Measurements from ENCODE around the gene PUM1.

Gene PUM1

GRCh38 chr1:30907481-30908315 is 157.8 kb downstream of the PUM1 start:
- peak; percentile 21 for DNase-seq (ENCODE audit: low read depth, low spot score)

- DNase-seq (ENCODE audit: low read depth, low spot score): no peak
Observed at GRCh38 chr1:30906631-30907441, 158.7 kb downstream of the PUM1 start.

DNA sequence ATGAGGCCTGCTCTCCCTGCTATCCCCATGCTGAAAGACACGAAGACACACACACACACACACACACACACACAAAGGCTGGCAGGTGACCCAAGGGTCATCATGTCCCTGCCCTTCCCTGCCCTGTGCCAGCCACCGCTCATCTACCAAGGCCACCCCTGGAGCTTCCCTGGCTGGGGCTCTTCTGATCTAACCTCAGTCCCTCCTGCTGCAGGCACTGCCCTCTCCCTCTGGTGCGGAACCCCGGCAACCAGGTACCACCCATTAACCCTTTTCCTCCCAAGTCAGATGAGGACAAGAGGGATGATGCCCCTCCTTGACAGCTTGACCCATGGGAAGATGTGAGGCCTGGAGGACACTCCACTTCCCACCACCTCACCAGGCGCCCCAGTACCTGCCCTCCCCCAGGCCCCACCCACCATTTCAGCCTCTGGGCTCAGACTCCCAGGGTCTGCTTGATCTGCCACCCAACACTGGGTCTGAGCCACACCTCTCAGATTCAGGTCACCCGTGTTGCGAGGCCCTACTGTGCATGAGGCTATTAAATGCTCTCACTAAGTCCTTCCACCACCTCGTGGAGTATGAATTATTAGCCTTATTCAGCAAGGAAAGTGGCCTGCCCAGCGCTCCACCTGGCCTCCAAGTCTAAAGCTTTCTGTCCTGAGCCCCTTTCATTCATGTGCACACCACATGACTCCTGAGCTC is 159.4 kb downstream of the PUM1 start:
- DNase-seq (ENCODE audit: low read depth, low spot score): no peak

GRCh38 chr1:30905403-30905802 is 160.1 kb downstream of the PUM1 start:
- DNase-seq (ENCODE audit: low read depth, low spot score): no peak

DNA sequence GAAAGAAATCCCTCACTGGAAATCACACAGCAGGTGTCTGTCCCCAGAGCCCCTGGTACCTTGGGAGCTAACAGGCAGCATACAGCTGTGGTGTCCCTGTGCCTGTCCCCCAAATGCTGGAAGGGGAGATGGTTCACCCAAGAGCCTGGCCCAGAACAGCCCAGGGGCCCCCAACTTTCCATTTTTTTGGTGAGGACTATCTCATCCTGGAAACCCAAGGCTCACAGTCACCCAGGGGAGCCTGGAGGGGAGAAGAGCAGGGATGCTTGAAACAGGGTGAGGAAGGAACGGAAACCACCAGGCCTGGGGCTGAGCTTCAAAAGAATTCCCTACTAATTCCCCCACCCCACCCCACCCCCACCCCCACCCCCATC is 160.6 kb downstream of the PUM1 start:
- DNase-seq (ENCODE audit: low read depth, low spot score): no peak

DNA sequence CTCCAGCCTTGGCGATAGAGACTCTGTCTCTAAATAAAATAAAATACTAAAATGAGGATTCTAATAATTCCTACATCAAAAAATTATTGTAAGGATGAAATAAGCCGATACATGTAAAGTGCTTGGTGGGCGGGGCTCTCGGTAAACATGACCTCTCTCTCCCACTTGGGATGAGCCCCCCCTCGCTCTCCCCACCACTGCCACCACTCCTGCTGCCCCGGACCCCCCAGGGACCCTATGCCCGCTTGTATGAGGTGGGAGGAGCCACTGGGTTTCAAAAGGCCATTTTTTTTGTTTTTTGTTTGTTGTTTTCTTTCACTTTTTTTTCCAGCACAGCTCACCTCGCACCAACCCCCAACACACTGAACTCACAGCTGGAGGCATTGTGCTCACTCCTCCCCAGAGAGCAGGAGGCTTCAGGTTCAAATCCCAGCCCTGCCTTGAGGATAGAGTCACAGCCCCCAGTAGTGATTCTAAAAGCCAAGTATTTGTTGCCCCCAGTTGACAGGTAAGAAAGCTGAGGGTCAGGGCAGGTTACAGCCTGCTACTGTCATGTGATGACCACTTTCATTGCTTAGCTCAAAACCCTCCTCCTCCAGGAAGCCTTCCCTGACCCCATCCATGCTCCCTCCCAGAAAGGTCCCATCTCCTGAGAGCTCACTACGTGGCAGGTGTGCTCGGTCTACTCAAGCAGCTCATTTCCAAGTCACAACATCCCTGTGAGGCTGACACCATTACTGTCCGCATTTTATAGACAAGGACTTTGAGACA is 161.1 kb downstream of the PUM1 start:
- no peak for DNase-seq (ENCODE audit: low read depth, low spot score)

DNA sequence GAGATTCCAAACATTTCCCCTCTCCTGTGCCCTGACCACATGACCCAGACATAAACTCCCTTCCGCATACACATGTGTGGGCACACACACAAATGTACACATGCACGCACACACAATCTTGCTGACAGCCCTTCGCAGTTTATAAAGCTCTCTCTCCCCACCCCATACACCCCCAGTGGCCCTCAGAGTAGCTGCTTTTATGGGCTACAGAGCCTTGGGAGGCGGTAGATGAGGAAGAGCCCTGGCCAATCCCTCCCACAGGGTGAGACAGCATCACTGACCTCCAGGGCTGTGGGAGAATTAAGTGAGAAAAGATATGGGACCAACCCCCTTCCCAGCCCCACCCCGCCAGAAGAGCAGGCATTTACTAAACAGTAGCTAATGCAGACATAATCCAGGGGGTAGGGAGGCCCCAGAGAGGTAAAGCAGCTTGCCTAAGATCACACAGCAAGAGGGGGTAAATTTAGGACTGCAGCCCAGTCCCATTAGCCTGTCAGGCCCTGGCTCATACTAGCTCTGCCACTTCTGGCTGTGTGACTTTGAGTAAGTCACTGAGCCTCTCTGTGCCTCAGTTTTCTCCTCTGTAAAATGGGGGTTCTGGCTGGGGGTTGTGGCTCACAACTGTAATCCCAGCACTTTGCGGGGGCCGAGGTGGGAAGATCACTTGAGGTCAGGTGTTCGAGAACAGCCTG is 162.0 kb downstream of the PUM1 start:
- no peak for DNase-seq (ENCODE audit: low read depth, low spot score)

- DNase-seq (ENCODE audit: low read depth, low spot score): no peak
Observed at GRCh38 chr1:30902593-30903290, 162.8 kb downstream of the PUM1 start.

GRCh38 chr1:30901798-30902581 is 163.5 kb downstream of the PUM1 start:
- DNase-seq (ENCODE audit: low read depth, low spot score): no peak

DNA sequence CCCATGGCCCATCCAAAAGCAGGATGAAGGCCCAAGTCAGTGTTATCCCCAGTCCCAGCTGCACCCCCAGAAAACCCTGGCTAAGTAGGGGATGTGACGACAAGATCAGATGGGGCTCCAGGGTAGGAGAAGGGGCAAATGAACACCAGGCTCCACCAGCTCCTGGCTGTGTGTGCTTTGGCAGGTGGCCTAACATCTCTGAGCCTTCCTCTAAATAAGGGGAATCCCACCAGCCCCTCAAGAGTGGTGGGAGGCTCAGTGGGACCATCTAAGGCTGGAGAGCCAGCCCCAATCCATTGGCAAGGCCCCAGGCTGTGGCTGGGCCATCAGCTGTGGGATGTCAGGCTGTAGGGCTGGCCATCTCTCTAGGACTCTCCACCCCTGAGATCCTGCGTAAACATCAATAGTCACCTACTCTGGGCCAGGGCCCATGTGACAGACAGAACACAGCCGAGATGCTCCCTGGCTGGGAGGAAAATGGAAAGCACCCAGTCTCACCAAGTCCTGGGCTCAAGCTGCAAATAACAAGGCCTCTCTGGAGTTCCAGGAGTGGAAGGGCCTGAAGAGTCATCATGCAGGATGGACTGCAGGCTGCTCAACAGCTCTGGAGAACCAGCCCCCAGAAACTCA is 164.5 kb downstream of the PUM1 start:
- DNase-seq (ENCODE audit: low read depth, low spot score): no peak

- no peak for DNase-seq (ENCODE audit: low read depth, low spot score)
Observed at GRCh38 chr1:30900486-30900885, 165.0 kb downstream of the PUM1 start.

DNA sequence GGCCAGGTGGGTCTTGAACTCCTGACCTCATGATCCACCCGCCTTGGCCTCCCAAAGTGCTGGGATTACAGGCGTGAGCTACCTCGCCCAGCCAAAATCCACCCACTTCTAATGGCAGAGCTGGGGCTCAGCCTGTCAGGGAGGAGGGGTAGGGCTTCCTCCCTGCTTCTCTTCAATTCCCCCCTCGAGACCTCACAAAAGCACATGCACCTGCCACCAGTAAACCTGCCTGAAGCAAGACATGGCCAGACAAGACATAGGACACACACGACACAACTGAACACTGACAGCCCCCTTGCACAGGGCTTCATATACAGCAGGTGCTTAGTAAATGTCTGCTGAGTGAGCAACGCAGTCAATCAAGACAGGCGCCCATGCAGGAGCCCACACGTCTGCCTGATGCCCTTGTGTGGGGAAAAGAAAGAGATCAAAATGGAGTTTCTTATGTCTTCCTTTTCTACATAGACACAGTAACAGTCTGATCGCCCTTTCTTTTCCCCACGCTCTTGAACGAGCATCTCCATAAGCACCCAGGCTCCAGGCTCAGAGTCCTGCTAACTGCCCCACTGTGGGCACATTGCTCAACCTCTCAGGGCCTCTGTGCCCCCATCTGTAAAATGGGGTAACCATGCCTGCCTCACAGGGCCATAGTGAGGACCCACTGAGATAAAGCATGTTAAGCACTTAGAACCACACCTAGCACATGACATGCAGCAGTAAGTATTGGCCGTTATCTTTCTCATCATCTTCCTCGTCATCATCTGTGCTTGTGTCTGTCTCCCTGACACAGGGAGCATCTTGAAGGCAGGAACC is 165.7 kb downstream of the PUM1 start:
- DNase-seq (ENCODE audit: low read depth, low spot score): no peak

DNA sequence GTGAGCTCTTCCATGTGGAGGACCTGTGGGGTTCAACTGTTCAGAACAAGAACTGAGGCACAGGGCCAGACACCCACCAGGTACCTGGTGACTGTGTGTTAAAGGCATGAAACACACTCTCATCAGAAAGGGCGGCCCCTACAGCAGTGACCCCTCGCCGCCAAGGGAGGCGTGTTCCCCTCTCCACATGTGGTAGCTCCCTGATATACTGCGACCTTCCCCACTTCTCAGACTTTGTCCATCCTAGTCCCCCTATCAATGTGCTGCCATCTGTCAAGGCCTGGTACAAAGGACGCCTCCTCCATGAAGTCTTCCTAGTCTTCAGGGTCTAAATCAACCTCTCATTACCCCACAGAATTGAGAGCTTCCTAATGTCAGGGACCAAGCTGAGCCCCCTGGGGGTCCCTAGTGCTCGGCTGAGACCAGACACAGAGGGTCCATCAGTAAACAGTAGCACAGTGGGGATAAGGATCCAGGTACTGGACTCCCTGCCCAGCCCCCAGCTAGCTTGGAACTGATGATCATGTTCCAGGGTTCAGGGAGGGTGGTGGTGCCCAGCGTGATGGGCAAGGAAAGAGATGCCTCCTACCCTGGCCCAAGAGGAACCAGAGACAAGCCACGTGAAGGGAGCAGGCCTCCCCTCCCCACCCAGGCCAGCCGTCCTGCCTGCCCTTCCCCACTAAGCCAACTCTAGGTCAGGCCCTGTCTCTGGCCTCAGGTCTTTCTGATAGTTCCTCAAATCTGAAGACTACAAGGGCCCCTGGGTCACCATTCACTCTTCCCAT is 167.3 kb downstream of the PUM1 start:
- DNase-seq (ENCODE audit: low read depth, low spot score): no peak

DNA sequence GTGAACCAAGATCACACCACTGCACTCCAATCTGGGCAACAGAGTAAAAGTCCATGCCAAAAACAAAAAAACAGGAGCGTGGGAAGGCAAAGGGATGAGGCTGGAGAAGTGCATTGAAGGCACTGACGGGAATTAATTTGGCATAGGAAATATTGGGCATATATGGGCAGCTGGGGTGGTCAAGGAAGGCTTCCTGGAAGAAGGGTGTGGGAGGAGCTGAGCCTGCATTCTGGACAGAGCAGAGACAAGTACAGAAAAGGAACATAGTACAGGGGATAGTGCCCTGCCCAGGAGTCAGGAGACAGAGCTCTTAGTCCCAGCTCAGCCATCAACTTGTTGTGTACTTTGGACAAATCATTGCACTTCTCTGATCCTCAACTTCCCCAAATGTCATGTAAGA is 168.6 kb downstream of the PUM1 start:
- no peak for DNase-seq (ENCODE audit: low read depth, low spot score)

- DNase-seq (ENCODE audit: low read depth, low spot score): no peak
Observed at GRCh38 chr1:30895944-30896660, 169.4 kb downstream of the PUM1 start.

DNA sequence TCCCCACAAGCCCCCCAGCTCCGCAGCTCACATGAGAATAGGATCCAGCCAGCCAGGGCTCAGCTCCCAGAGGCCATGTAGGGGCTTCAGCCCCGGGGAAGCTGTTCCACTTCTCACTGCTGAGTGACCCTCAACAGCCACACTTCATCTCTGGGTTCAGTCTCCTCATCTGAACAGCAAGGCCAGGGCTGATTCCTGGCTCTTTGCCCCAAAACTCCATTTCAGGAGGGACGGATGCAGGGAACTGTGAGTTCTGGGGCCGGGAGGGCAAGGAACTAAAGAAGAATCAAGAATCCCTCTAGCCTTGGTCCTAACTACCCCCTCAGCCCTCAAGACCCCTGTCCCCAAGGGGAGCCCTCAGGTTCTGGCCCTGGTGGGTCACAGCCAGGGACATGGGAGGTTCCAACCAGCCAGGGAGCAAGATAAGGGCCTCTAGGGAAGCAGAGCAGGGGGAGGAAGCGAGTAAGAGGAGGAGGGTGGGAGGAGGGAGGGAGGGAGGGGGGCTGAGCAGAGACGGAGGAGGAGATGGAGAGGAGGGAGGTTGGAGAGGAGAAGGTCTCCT is 170.1 kb downstream of the PUM1 start:
- DNase-seq (ENCODE audit: low read depth, low spot score): no peak

Data from ELF-1 (cell line).